ENCODE measurements around the gene GPX8. TPM values are rescaled to one million over a fixed set of nuclear protein-coding genes. Genes with fewer than 3 reads are reported as not detected.

The GPX8 gene
- polyA plus RNA-seq, 1 of the 3 experiments (the other 2 are of a cell fraction) = 30.1 TPM

DNA sequence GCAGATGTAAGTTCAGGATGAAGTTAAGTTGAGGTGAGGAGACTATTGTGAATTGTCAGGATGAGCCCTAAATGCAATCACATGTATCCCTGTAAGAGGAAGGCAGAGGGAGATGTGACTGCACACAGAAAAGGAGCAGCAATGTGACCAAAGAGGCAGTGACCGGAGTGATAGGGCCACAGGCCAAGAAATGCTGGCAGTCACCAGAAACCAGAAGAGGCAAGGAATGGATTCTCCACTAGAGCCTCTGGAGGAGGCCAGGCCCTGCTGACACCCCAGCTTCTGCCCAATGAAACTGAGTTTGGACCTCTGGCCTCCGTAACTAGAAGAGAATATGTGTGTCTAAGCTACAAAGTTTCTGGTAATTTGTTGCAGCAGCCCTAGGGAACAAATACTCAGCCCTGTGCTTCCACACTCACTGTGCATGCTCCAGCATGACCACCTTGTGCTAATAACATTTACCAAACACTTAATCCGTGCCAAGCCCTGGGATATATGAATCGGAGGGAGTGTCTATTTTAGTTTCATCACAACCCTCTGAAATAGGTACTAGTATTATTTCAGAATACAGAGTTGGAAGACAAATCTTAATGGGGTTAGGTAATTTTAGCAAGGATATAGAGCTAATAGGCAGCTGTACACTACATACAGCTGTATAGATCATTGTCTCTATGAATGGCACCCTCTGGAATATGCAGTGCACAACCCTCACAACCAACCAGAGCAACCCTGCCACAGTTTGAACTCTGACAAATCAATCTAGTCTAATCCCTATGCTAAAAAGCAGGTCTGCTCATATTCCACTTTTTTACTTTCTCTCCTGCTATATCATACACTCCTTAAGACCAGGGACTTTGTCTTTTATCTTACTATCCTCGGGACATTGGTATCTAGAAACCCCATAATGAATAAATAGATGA, 7.8 kb upstream of the GPX8 start:
- Histone ChIP-seq H3K9ac (no peak overlapping the region), H4K20me1 (ENCODE audit: insufficient read depth) (no peaks in the 10 kb centered on the region), H2AFZ (ENCODE audit: low read depth) (no peak overlapping the region), H3K79me2 (ENCODE audit: insufficient read depth) (no peaks in the 10 kb centered on the region), H3K9me2 (no peaks in the 10 kb centered on the region), H3K27ac (ENCODE audit: low read depth in 2 of 2, low read length in 1 of 2) (no peak overlapping the region), H3K4me1 (ENCODE audit: control insufficient read depth in 1 of 2, insufficient read depth in 2 of 2, low read depth in 1 of 2, low read length in 1 of 2) (peaks cover 0 to 10% of the 10 kb centered on the region in 2 experiments; a peak in 2 of 4 replicates), H3K9me3 (no peaks in the 10 kb centered on the region), H3K27me3 (ENCODE audit: insufficient read depth) (no peaks in the 10 kb centered on the region), H3F3A (replicated peaks; ENCODE audit: insufficient read depth) (peaks cover 15% of the 10 kb centered on the region), H3K4me3 (ENCODE audit: low read depth in 2 of 2, low read length in 1 of 2) (no peak overlapping the region), H3K36me3 (replicated peaks in 1 of 2; ENCODE audit: control insufficient read depth in 1 of 2, insufficient read depth in 2 of 2, low read length in 1 of 2) (no peaks in the 10 kb centered on the region), H3K4me2 (no peak overlapping the region)
- WGBS (ENCODE audit: low lambda C conversion rate) = 21% methylated on average over 4 of the region's 5 CpGs
- ChIA-PET CTCF (interaction anchor here (0.9 kb wide), 1 partner anchor 711 kb away, joined by 3 read pairs; no protein-coding TSS in a partner anchor), POLR2A (no interaction called here)
- no peak for DNase-seq
- TF ChIP-seq FOXM1 (IDR thresholded peaks at IDR 0.05; ENCODE audit: low read depth) (no peak), MXI1 (IDR thresholded peaks at IDR 0.05; ENCODE audit: low read depth, low read length) (no peak), RFX5 (IDR thresholded peaks at IDR 0.05; ENCODE audit: low read length) (no peak), NFIC (IDR thresholded peaks at IDR 0.05; ENCODE audit: borderline replicate concordance) (no peak), TEAD4 (IDR thresholded peaks at IDR 0.05; ENCODE audit: borderline replicate concordance, insufficient read depth) (no peak), FOXJ3 (CRISPR knock-in tag; IDR thresholded peaks at IDR 0.05) (no peak), GATA2 (CRISPR knock-in tag; IDR thresholded peaks at IDR 0.05) (no peak), RAD21 (IDR thresholded peaks at IDR 0.05; ENCODE audit: low read length) (no peak), RCOR1 (IDR thresholded peaks at IDR 0.05; ENCODE audit: low read length) (no peak), SMC3 (IDR thresholded peaks at IDR 0.05; ENCODE audit: low read depth, low read length) (no peak), EZH2phosphoT487 (IDR thresholded peaks at IDR 0.05; ENCODE audit: borderline replicate concordance, low read depth) (no peak), GABPA (IDR thresholded peaks at IDR 0.05; ENCODE audit: low read depth) (no peak)
- TF ChIP-seq, protein P1, sequence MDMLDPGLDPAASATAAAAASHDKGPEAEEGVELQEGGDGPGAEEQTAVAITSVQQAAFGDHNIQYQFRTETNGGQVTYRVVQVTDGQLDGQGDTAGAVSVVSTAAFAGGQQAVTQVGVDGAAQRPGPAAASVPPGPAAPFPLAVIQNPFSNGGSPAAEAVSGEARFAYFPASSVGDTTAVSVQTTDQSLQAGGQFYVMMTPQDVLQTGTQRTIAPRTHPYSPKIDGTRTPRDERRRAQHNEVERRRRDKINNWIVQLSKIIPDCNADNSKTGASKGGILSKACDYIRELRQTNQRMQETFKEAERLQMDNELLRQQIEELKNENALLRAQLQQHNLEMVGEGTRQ (IDR thresholded peaks at IDR 0.05; ENCODE audit: borderline replicate concordance, low read depth, low read length) = no peak
- TF ChIP-seq, protein P2, sequence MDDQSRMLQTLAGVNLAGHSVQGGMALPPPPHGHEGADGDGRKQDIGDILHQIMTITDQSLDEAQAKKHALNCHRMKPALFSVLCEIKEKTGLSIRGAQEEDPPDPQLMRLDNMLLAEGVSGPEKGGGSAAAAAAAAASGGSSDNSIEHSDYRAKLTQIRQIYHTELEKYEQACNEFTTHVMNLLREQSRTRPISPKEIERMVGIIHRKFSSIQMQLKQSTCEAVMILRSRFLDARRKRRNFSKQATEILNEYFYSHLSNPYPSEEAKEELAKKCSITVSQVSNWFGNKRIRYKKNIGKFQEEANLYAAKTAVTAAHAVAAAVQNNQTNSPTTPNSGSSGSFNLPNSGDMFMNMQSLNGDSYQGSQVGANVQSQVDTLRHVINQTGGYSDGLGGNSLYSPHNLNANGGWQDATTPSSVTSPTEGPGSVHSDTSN (IDR thresholded peaks at IDR 0.05) = no peak
- TF ChIP-seq, protein P3, sequence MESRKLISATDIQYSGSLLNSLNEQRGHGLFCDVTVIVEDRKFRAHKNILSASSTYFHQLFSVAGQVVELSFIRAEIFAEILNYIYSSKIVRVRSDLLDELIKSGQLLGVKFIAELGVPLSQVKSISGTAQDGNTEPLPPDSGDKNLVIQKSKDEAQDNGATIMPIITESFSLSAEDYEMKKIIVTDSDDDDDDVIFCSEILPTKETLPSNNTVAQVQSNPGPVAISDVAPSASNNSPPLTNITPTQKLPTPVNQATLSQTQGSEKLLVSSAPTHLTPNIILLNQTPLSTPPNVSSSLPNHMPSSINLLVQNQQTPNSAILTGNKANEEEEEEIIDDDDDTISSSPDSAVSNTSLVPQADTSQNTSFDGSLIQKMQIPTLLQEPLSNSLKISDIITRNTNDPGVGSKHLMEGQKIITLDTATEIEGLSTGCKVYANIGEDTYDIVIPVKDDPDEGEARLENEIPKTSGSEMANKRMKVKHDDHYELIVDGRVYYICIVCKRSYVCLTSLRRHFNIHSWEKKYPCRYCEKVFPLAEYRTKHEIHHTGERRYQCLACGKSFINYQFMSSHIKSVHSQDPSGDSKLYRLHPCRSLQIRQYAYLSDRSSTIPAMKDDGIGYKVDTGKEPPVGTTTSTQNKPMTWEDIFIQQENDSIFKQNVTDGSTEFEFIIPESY (IDR thresholded peaks at IDR 0.05; ENCODE audit: borderline replicate concordance, low read depth) = no peak
- TF ChIP-seq, protein P4, sequence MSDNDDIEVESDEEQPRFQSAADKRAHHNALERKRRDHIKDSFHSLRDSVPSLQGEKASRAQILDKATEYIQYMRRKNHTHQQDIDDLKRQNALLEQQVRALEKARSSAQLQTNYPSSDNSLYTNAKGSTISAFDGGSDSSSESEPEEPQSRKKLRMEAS (IDR thresholded peaks at IDR 0.05; ENCODE audit: low read depth) = no peak
- TF ChIP-seq, protein P5, sequence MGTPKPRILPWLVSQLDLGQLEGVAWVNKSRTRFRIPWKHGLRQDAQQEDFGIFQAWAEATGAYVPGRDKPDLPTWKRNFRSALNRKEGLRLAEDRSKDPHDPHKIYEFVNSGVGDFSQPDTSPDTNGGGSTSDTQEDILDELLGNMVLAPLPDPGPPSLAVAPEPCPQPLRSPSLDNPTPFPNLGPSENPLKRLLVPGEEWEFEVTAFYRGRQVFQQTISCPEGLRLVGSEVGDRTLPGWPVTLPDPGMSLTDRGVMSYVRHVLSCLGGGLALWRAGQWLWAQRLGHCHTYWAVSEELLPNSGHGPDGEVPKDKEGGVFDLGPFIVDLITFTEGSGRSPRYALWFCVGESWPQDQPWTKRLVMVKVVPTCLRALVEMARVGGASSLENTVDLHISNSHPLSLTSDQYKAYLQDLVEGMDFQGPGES (IDR thresholded peaks at IDR 0.05; ENCODE audit: low read depth, low read length) = no peak

Measured in SK-N-SH (cell line).